WTC11 (cell line): ENCODE data around the gene GSTO1. TPM values are rescaled to one million over a fixed set of nuclear protein-coding genes. Genes with fewer than 3 reads are reported as not detected.

ENCODE experiments used
- ATAC-seq: fragments of 200-7000 bp; cut with Tn5 transposase; 2 replicates; pipeline ENCODE4 v1.10.0; 2021; ENCODE audit warnings: mild to moderate bottlenecking, moderate library complexity
- CTCF ChIA-PET: fragments of 300-600 bp; sonication (Branson Sonifier 250); formaldehyde crosslinking; loops from one replicate; lab custom pipeline; 2021; ENCODE audit warnings: antibody characterized with exemption; lab: Charles Lee
- POLR2A ChIA-PET: fragments of 350-600 bp; sonication (Branson Sonifier 250); formaldehyde crosslinking; loops from one replicate; lab custom pipeline; 2021; ENCODE audit warnings: antibody characterized with exemption; lab: Charles Lee
- DNase-seq: peaks from one replicate; pipeline ENCODE4 v3.0.0; 2021; ENCODE audit warnings: low spot score
- H3K27ac Mint-ChIP-seq: 2 replicates; pipeline ENCODE4 v1.8.0; 2021; ENCODE audit warnings: mixed read lengths
- H3K27me3 Mint-ChIP-seq: 2 replicates; pipeline ENCODE4 v1.8.0; 2021; ENCODE audit warnings: low read depth, mild to moderate bottlenecking, moderate library complexity, mixed read lengths
- H3K36me3 Mint-ChIP-seq: 2 replicates; pipeline ENCODE4 v1.8.0; 2021; ENCODE audit warnings: mixed read lengths
- H3K4me1 Mint-ChIP-seq: 2 replicates; pipeline ENCODE4 v1.8.0; 2022; ENCODE audit warnings: mixed read lengths
- H3K4me3 Mint-ChIP-seq: 2 replicates; pipeline ENCODE4 v1.8.0; 2021; ENCODE audit warnings: mild to moderate bottlenecking, moderate library complexity, mixed read lengths
- H3K9me3 Mint-ChIP-seq: 2 replicates; pipeline ENCODE4 v1.8.0; 2021; ENCODE audit warnings: mixed read lengths
- ARID4B ChIP-seq: sonication (generic); formaldehyde crosslinking; IDR thresholded peaks from 2 replicates; pipeline ENCODE4 v1.8.0; 2023; ENCODE audit warnings: missing genetic modification reagents, mild to moderate bottlenecking, borderline replicate concordance
- CBFB ChIP-seq: sonication (generic); formaldehyde crosslinking; IDR thresholded peaks from 2 replicates; pipeline ENCODE4 v1.8.1; 2022; ENCODE audit warnings: mild to moderate bottlenecking, low read depth, missing genetic modification reagents
- E2F4 ChIP-seq: sonication (generic); formaldehyde crosslinking; IDR thresholded peaks from 2 replicates; pipeline ENCODE4 v1.8.1; 2022; ENCODE audit warnings: low read depth, mild to moderate bottlenecking, moderate library complexity, missing genetic modification reagents, borderline replicate concordance
- EMX1 ChIP-seq: fragments of 250-450 bp; sonication (Bioruptor Pico); IDR thresholded peaks from 2 replicates; pipeline ENCODE4 v1.8.0; 2021; ENCODE audit warnings: mild to moderate bottlenecking
- FOXP4 ChIP-seq: sonication (generic); formaldehyde crosslinking; IDR thresholded peaks from 2 replicates; pipeline ENCODE4 v1.8.0; 2022; ENCODE audit warnings: mild to moderate bottlenecking, missing genetic modification reagents
- JAZF1 ChIP-seq: fragments of 250-450 bp; sonication (Bioruptor Pico); IDR thresholded peaks from 2 replicates; pipeline ENCODE4 v1.9.0; 2021; ENCODE audit warnings: moderate library complexity, mild to moderate bottlenecking, inconsistent platforms
- KAT7 ChIP-seq: sonication (generic); formaldehyde crosslinking; IDR thresholded peaks from 2 replicates; pipeline ENCODE4 v1.8.1; 2023; ENCODE audit warnings: missing genetic modification reagents, mild to moderate bottlenecking, borderline replicate concordance
- MLX ChIP-seq: sonication (generic); formaldehyde crosslinking; IDR thresholded peaks from 2 replicates; pipeline ENCODE4 v1.8.1; 2023; ENCODE audit warnings: mild to moderate bottlenecking, missing genetic modification reagents, moderate library complexity
- NFATC4 ChIP-seq: fragments of 250-450 bp; sonication (Bioruptor Pico); IDR thresholded peaks from 2 replicates; pipeline ENCODE4 v1.9.0; 2021; ENCODE audit warnings: mild to moderate bottlenecking
- ZBTB43 ChIP-seq: sonication (generic); formaldehyde crosslinking; IDR thresholded peaks from 2 replicates; pipeline ENCODE4 v1.8.1; 2023; ENCODE audit warnings: mild to moderate bottlenecking, missing genetic modification reagents
- ZNF219 ChIP-seq: sonication (generic); formaldehyde crosslinking; IDR thresholded peaks from 2 replicates; pipeline ENCODE4 v1.8.0; 2023; ENCODE audit warnings: missing genetic modification reagents, mild to moderate bottlenecking, borderline replicate concordance
- ZNF263 ChIP-seq: sonication (generic); formaldehyde crosslinking; IDR thresholded peaks from 2 replicates; pipeline ENCODE4 v1.8.1; 2022; ENCODE audit warnings: low read depth, mild to moderate bottlenecking, moderate library complexity, missing genetic modification reagents
- ZNF281 ChIP-seq: sonication (generic); formaldehyde crosslinking; IDR thresholded peaks from 2 replicates; pipeline ENCODE4 v1.8.0; 2023; ENCODE audit warnings: mild to moderate bottlenecking, missing genetic modification reagents
- ZNF396 ChIP-seq: fragments of 250-450 bp; sonication (Bioruptor Pico); IDR thresholded peaks from 2 replicates; pipeline ENCODE4 v1.8.0; 2021; ENCODE audit warnings: mild to moderate bottlenecking, moderate library complexity, borderline replicate concordance
- ZNF423 ChIP-seq: fragments of 250-450 bp; sonication (Bioruptor Pico); IDR thresholded peaks from 2 replicates; pipeline ENCODE4 v2.1.2; 2022; ENCODE audit warnings: mild to moderate bottlenecking, moderate library complexity
- total RNA-seq: library from RNA; stranded (reverse); gene quantifications from 3 replicates; pipeline ENCODE4 v1.2.3, GENCODE V29; 2021
- TF ChIP-seq, protein P1 (sequence below): sonication (generic); formaldehyde crosslinking; conservative IDR thresholded peaks from 2 replicates; pipeline ENCODE4 v1.8.1; 2022; ENCODE audit warnings: mild to moderate bottlenecking, missing genetic modification reagents

The GSTO1 gene
- total RNA-seq, 1 experiment from 2014 or later, result 87.9 TPM

DNA sequence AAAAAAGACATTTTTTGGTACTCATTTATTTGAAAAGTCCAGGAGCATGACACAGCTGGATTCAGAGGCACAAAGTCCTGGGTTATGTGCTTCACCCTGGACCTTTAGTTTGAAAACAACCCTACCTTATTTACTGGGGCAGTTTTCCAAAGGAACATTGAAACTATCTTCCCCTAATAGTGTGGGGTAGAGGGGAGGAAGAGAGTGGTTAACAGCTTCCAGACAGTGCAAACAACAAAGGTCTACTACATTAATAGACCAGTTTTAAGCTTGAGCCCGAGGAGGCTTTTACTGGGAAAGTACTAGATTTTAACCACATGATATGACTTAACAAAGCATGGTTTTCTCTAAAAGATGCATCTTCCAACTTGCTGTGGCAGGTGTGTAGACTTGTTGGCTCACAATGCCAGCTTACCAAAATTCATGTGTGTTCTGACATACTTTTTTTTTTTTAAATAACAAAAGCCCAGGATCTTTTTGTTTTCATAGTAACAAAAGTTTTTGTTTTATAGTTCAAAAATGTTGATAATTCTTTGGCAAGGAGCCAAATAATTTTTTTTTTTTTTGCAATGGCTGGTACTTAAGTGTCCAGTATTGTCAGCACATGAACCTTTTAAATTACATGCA, 1.8 kb downstream of the GSTO1 start:
- Mint-ChIP-seq H3K4me3 (peak overlapping the region; percentile 81), H3K9me3 (peaks cover 5% of the 10 kb centered on the region; the same call in 1 of the 2 replicates)
- ATAC-seq (no peak), DNase-seq (no peak)
- TF ChIP-seq E2F4 (CRISPR knock-in tag), result no peak
- TF ChIP-seq ZNF423, result no peak
- no peak for TF ChIP-seq ZNF219 (CRISPR knock-in tag)
- TF ChIP-seq MLX, result no peak
- no peak for TF ChIP-seq CBFB (CRISPR knock-in tag)
- TF ChIP-seq ZNF263, result no peak
- no peak for TF ChIP-seq FOXP4 (CRISPR knock-in tag)
- TF ChIP-seq ZNF281 (CRISPR knock-in tag), result no peak
- no peak for TF ChIP-seq ARID4B
- TF ChIP-seq EMX1, result no peak
- TF ChIP-seq, protein P1, sequence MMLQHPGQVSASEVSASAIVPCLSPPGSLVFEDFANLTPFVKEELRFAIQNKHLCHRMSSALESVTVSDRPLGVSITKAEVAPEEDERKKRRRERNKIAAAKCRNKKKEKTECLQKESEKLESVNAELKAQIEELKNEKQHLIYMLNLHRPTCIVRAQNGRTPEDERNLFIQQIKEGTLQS (CRISPR knock-in tag), result no peak
- TF ChIP-seq JAZF1, result no peak
- no peak for TF ChIP-seq ZNF396 (CRISPR knock-in tag)
- no peak for TF ChIP-seq ZBTB43 (CRISPR knock-in tag)
- no peak for TF ChIP-seq NFATC4 (CRISPR knock-in tag)
- TF ChIP-seq KAT7 (CRISPR knock-in tag), result no peak
- TF ChIP-seq, all 79 proteins: peak for 0
- ChIA-PET POLR2A (interaction anchor here (0.8 kb wide), 1 partner anchor 12 kb away, joined by 3 read pairs; the partner anchor contains the start of gene GSTO2), CTCF (interaction anchor here (0.7 to 5.0 kb wide), 3 partner anchors 18 to 765 kb away, joined by 3 to 56 read pairs (median 15); partner anchors contain the start of gene CFAP58)
- peaks cover 12% of the 10 kb centered on the region for H3K27me3 Mint-ChIP-seq
- no peak overlapping the region for H3K27ac Mint-ChIP-seq
- H3K4me1 Mint-ChIP-seq, result peaks cover 46% of the 10 kb centered on the region
- H3K36me3 Mint-ChIP-seq, result peaks cover 38% of the 10 kb centered on the region
